Tibial nerve (tissue), 4 donors: ENCODE data around the gene ATPAF1. TPM values are rescaled to one million over a fixed set of nuclear protein-coding genes. Genes with fewer than 3 reads are reported as not detected.
"Not testable (repeated sequence)": the region's sequence is repeated elsewhere in the genome, so short reads cannot be mapped to it uniquely, and the experiment has no call there.

ENCODE experiments used
- DNase-seq, 2 donors: peaks; one replicate each; pipeline ENCODE4 v3.0.0-alpha.2; 2019; ENCODE audit warnings: low spot score in 2 of 2
- H3K27ac ChIP-seq, 4 donors: fragments of 200-600 bp; sonication (generic) in 3 of 4; one replicate each; pipeline ENCODE4 v1.5.1; 2017 to 2019; ENCODE audit warnings: mild to moderate bottlenecking in 1 of 4
- H3K27me3 ChIP-seq, 2 donors: fragments of 200-600 bp; sonication (generic) in 1 of 2; one replicate each; pipeline versions ENCODE4 v1.5.1 to v1.6.0; 2017 to 2019
- H3K36me3 ChIP-seq, 3 donors: fragments of 200-600 bp; sonication (generic); one replicate each; pipeline ENCODE4 v1.5.1; 2018 to 2019
- H3K4me1 ChIP-seq, 4 donors: fragments of 200-600 bp; sonication (generic) in 3 of 4; one replicate each; pipeline ENCODE4 v1.5.1; 2017 to 2019
- H3K4me3 ChIP-seq, 4 donors: fragments of 200-600 bp; sonication (generic) in 3 of 4; one replicate each; pipeline ENCODE4 v1.5.1; 2017 to 2019; ENCODE audit warnings: mild to moderate bottlenecking in 1 of 4, moderate library complexity in 1 of 4
- H3K9me3 ChIP-seq, 4 donors: fragments of 200-600 bp; sonication (generic) in 3 of 4; one replicate each; pipeline ENCODE4 v1.5.1; 2017 to 2019
- CTCF ChIP-seq, 5 experiments: fragments of 200-600 bp in 3 of 5; fragments of 450-650 bp in 2 of 5; sonication (generic) in 3 of 5; IDR thresholded peaks; one replicate each; pipeline ENCODE4 v1.5.1; 2016 to 2019; ENCODE audit warnings: antibody characterized with exemption in 5 of 5, mild to moderate bottlenecking in 3 of 5, moderate library complexity in 2 of 5
- EP300 ChIP-seq, 2 donors: sonication (generic); formaldehyde crosslinking; IDR thresholded peaks; one replicate each; pipeline ENCODE4 v1.6.1; 2017; ENCODE audit warnings: antibody characterized with exemption in 2 of 2, mild to moderate bottlenecking in 1 of 2
- POLR2A ChIP-seq, 2 donors: fragments of 450-650 bp; IDR thresholded peaks; one replicate each; pipeline ENCODE4 v1.6.1; 2017; ENCODE audit warnings: antibody characterized with exemption in 2 of 2, mild to moderate bottlenecking in 2 of 2, moderate library complexity in 2 of 2
- WGBS, 2 donors: methylation state at CpG; one replicate each; pipeline ENCODE4 v1.1.5; 2018; 5-methylcytosine and 5-hydroxymethylcytosine counted together
- total RNA-seq, 4 donors: library from RNA; depleted of rRNA; stranded (reverse); fragments of >200 nt; gene quantifications; one replicate each; pipeline ENCODE4 v1.1.0, GENCODE V29; 2016

ATPAF1 gene
- total RNA-seq, 4 donors from 2014 or later = 26.3 to 38.5 (median 30.2) TPM

- TF ChIP-seq EP300 (IDR thresholded peaks at IDR 0.05) (no peak), POLR2A (IDR thresholded peaks at IDR 0.05) (no peak), CTCF (IDR thresholded peaks at IDR 0.05) (no peak)
- no peak for DNase-seq
- peaks cover 0 to 90% (median 3%) of the 10 kb centered on the region in 3 donors for H3K36me3 ChIP-seq
- no peak overlapping the region for H3K4me3 ChIP-seq
- H3K4me1 ChIP-seq = no peaks in the 10 kb centered on the region
- H3K27me3 ChIP-seq = no peaks in the 10 kb centered on the region
- H3K9me3 ChIP-seq = peaks cover 0 to 3% (median 0%) of the 10 kb centered on the region in 4 donors
- H3K27ac ChIP-seq = no peak overlapping the region
These were observed 12.3 kb downstream of the ATPAF1 start for GRCh38 chr1:46655848-46656247.

GRCh38 chr1:46654698-46655097, 13.5 kb downstream of the ATPAF1 start:
- not testable (repeated sequence) for DNase-seq, H3K4me1 ChIP-seq, H3K27me3 ChIP-seq, H3K4me3 ChIP-seq, H3K27ac ChIP-seq
- WGBS, 2 donors = 96 to 98% methylated on average over 2 of the region's 2 CpGs
- Histone ChIP-seq H3K9me3 (peaks cover 0 to 13% (median 0%) of the 10 kb centered on the region in 4 donors), H3K36me3 (peaks cover 0 to 96% (median 3%) of the 10 kb centered on the region in 3 donors)

- Histone ChIP-seq H3K9me3 (peaks cover 0 to 20% (median 0%) of the 10 kb centered on the region in 4 donors), H3K4me3 (no peak overlapping the region), H3K27me3 (no peaks in the 10 kb centered on the region), H3K4me1 (no peaks in the 10 kb centered on the region), H3K27ac (no peak overlapping the region), H3K36me3 (peaks cover 0 to 97% (median 3%) of the 10 kb centered on the region in 3 donors)
- no peak for DNase-seq
- WGBS, 2 donors = 73 to 77% methylated on average over 1 of the region's 1 CpG
- TF ChIP-seq POLR2A (IDR thresholded peaks at IDR 0.05) = no peak
- TF ChIP-seq EP300 (IDR thresholded peaks at IDR 0.05) = no peak
- TF ChIP-seq CTCF (IDR thresholded peaks at IDR 0.05) = no peak
These were observed 14.2 kb downstream of the ATPAF1 start for GRCh38 chr1:46654012-46654411.

GRCh38 chr1:46653405-46653958, 14.7 kb downstream of the ATPAF1 start:
- Histone ChIP-seq H3K36me3 (peaks cover 0 to 98% (median 3%) of the 10 kb centered on the region in 3 donors), H3K9me3 (peaks cover 0 to 20% (median 0%) of the 10 kb centered on the region in 4 donors), H3K4me3 (no peak overlapping the region), H3K27me3 (no peaks in the 10 kb centered on the region), H3K4me1 (no peaks in the 10 kb centered on the region), H3K27ac (no peak overlapping the region)
- 64% methylated on average over 2 of the region's 2 CpGs for WGBS, 2 donors
- TF ChIP-seq EP300 (IDR thresholded peaks at IDR 0.05) (no peak), POLR2A (IDR thresholded peaks at IDR 0.05) (no peak), CTCF (IDR thresholded peaks at IDR 0.05) (no peak)
- no peak for DNase-seq

GRCh38 chr1:46652321-46653100, 15.7 kb downstream of the ATPAF1 start:
- WGBS, 2 donors = 70 to 77% methylated on average over 6 of the region's 6 CpGs
- TF ChIP-seq EP300 (IDR thresholded peaks at IDR 0.05) (no peak), POLR2A (IDR thresholded peaks at IDR 0.05) (no peak), CTCF (IDR thresholded peaks at IDR 0.05) (no peak)
- Histone ChIP-seq H3K4me3 (no peak overlapping the region), H3K4me1 (no peaks in the 10 kb centered on the region), H3K9me3 (peaks cover 0 to 20% (median 0%) of the 10 kb centered on the region in 4 donors), H3K27ac (no peak overlapping the region), H3K36me3 (peaks cover 0 to 99% (median 0%) of the 10 kb centered on the region in 3 donors), H3K27me3 (no peaks in the 10 kb centered on the region)
- DNase-seq = no peak

- DNase-seq, H3K27ac ChIP-seq, H3K27me3 ChIP-seq, H3K4me1 ChIP-seq, H3K4me3 ChIP-seq: not testable (repeated sequence)
- Histone ChIP-seq H3K9me3 (peaks cover 0 to 20% (median 0%) of the 10 kb centered on the region in 4 donors), H3K36me3 (peaks cover 0 to 96% (median 0%) of the 10 kb centered on the region in 3 donors)
- WGBS, 2 donors = 93 to 100% methylated on average over 2 to 3 of the region's 3 CpGs
These were observed 17.0 kb downstream of the ATPAF1 start for GRCh38 chr1:46651152-46651551.
